Endothelial cell of umbilical vein (primary cell): ENCODE measurements around the gene MACROD2. TPM values are rescaled to one million over a fixed set of nuclear protein-coding genes. Genes with fewer than 3 reads are reported as not detected.

Source experiments
- BruUV-seq: library from RNA; stranded (reverse); fragments of 400-500 nt; replicated peaks from 2 replicates; lab custom pipeline; 2021; lab: Mats Ljungman, UMichigan
- CTCF ChIA-PET: fragments of 300-600, 350-600 bp; sonication (Branson Sonifier 250); formaldehyde crosslinking; loops from one replicate; lab custom pipeline; 2021; ENCODE audit warnings: antibody characterized with exemption, inconsistent platforms; lab: Charles Lee
- POLR2A ChIA-PET: fragments of 300-600, 350-600 bp; sonication (Branson Sonifier 250); formaldehyde crosslinking; loops from one replicate; lab custom pipeline; 2021; ENCODE audit warnings: antibody characterized with exemption, inconsistent platforms; lab: Charles Lee
- DNase-seq: peaks from one replicate; pipeline ENCODE4 v3.0.0-alpha.2; 2011; ENCODE audit warnings: low read depth, low spot score
- FAIRE-seq: peaks from 2 replicates; lab custom pipeline; 2011; peaks lifted over from hg19 to GRCh38; lab: Jason Lieb, UNC
- H2AFZ ChIP-seq: 2 replicates; pipeline ENCODE4 v1.6.0; 2012; ENCODE audit warnings: low read depth, low read length, control low read depth, inconsistent platforms
- H3K27ac ChIP-seq: 2 replicates; pipeline ENCODE4 v1.5.1; 2011; ENCODE audit warnings: low read depth, mild to moderate bottlenecking, control low read depth, low read length, moderate library complexity; ENCODE audit not compliant: insufficient read depth
- H3K27me3 ChIP-seq, 2 experiments: 2 replicates each; pipeline versions ENCODE4 v1.6.0 to v1.6.1; 2011; ENCODE audit warnings: low read length in 2 of 2, mixed read lengths in 1 of 2; ENCODE audit not compliant: control insufficient read depth in 2 of 2, insufficient read depth in 2 of 2
- H3K36me3 ChIP-seq, 2 experiments: 2 replicates in 1 of 2; 3 replicates in 1 of 2; pipeline ENCODE4 v1.5.1; 2011; ENCODE audit warnings: low read length in 2 of 2, mild to moderate bottlenecking in 1 of 2, moderate library complexity in 1 of 2; ENCODE audit not compliant: control insufficient read depth in 2 of 2, insufficient read depth in 2 of 2; ENCODE audit errors: extremely low read depth in 1 of 2
- H3K4me1 ChIP-seq: 3 replicates; pipeline ENCODE4 v1.5.1; 2011; ENCODE audit warnings: mild to moderate bottlenecking, low read length; ENCODE audit not compliant: control insufficient read depth, insufficient read depth; ENCODE audit errors: extremely low read depth
- H3K4me2 ChIP-seq: 2 replicates; pipeline ENCODE4 v1.6.1; 2011; ENCODE audit warnings: low read length, control low read depth, mixed read lengths; ENCODE audit not compliant: insufficient read depth
- H3K4me3 ChIP-seq, 3 experiments: fragments of 200-600 bp in 1 of 3; sonication (generic), shearing (Covaris generic) in 1 of 3; replicated peaks in 1 of 3; 2 replicates each; pipeline ENCODE4 v1.5.1; 2011 to 2016; ENCODE audit warnings: control low read depth in 3 of 3, low read length in 3 of 3, mild to moderate bottlenecking in 2 of 3, inconsistent platforms in 1 of 3, low read depth in 1 of 3, moderate library complexity in 1 of 3; ENCODE audit not compliant: insufficient read depth in 1 of 3
- H3K79me2 ChIP-seq: 2 replicates; pipeline ENCODE4 v1.6.0; 2012; ENCODE audit warnings: low read length, inconsistent platforms; ENCODE audit not compliant: control insufficient read depth, insufficient read depth
- H3K9ac ChIP-seq: replicated peaks from 2 replicates; pipeline ENCODE3; 2011; ENCODE audit warnings: low read length, control low read depth; ENCODE audit not compliant: insufficient read depth; ENCODE audit errors: extremely low read depth
- H3K9me1 ChIP-seq: replicated peaks from 3 replicates; pipeline ENCODE4 v1.6.0; 2011; ENCODE audit warnings: mild to moderate bottlenecking, low read length; ENCODE audit not compliant: control insufficient read depth, insufficient read depth; ENCODE audit errors: extremely low read depth
- H3K9me3 ChIP-seq: replicated peaks from 2 replicates; pipeline ENCODE4 v1.5.1; 2012; ENCODE audit warnings: low read length, inconsistent platforms; ENCODE audit not compliant: control insufficient read depth, insufficient read depth
- H4K20me1 ChIP-seq: replicated peaks from 2 replicates; pipeline ENCODE3; 2011; ENCODE audit warnings: mild to moderate bottlenecking, low read length; ENCODE audit not compliant: control insufficient read depth, insufficient read depth; ENCODE audit errors: extremely low read depth
- EZH2 ChIP-seq: IDR thresholded peaks from 2 replicates; pipeline ENCODE4 v1.6.1; 2012; ENCODE audit warnings: borderline replicate concordance, low read depth, mild to moderate bottlenecking, moderate library complexity, low read length, inconsistent platforms; ENCODE audit not compliant: severe bottlenecking
- FOS ChIP-seq: IDR thresholded peaks from 2 replicates; pipeline ENCODE4 v1.6.1; 2011; ENCODE audit warnings: mild to moderate bottlenecking, low read length, moderate library complexity, borderline replicate concordance; ENCODE audit not compliant: insufficient read depth
- GATA2 ChIP-seq: IDR thresholded peaks from 2 replicates; pipeline ENCODE4 v1.7.0; 2011; ENCODE audit warnings: low read depth, mild to moderate bottlenecking, moderate library complexity, mixed read lengths, low read length; ENCODE audit not compliant: insufficient read length, insufficient read depth
- JUN ChIP-seq: IDR thresholded peaks from 2 replicates; pipeline ENCODE4 v1.6.1; 2011; ENCODE audit warnings: borderline replicate concordance, low read depth; ENCODE audit not compliant: insufficient read length, insufficient read depth
- MYC ChIP-seq: IDR thresholded peaks from one replicate; pipeline ENCODE4 v1.6.1; 2011; ENCODE audit warnings: mild to moderate bottlenecking, low read depth, low read length
- POLR2A ChIP-seq: IDR thresholded peaks from 2 replicates; pipeline ENCODE4 v1.6.1; 2012; ENCODE audit warnings: low read depth, mild to moderate bottlenecking, control low read depth, low read length
- POLR2AphosphoS5 ChIP-seq: IDR thresholded peaks from 2 replicates; pipeline ENCODE4 v1.6.1; 2012; ENCODE audit warnings: low read depth, mild to moderate bottlenecking, control low read depth, low read length, moderate library complexity; ENCODE audit not compliant: insufficient read depth
- dilution Hi-C: fragments of 300-500 bp; cut with MboI; formaldehyde crosslinking; loops from one replicate; pipeline ENCODE4 v1.15.0; 2019; ENCODE audit warnings: low sequenced_read_pairs; ENCODE audit not compliant: extremely low pct_ligation_motif_present
- intact Hi-C: fragments of 100-400 bp; cut with micrococcal nuclease; formaldehyde crosslinking; loops from one replicate; pipeline ENCODE4 v1.10.0; 2022
- polyA plus RNA-seq, 4 experiments: library from polyadenylated mRNA; depleted of rRNA in 3 of 4; stranded (reverse) in 3 of 4; unstranded in 1 of 4; fragments of >200 nt; gene quantifications; 2 replicates each; pipeline versions ENCODE4 v1.2.1 to v1.2.3, GENCODE V29; 2011 to 2012; ENCODE audit warnings: missing spikeins in 1 of 4
- total RNA-seq: library from RNA; stranded (reverse); gene quantifications from 2 replicates; pipeline ENCODE4 v1.2.3, GENCODE V29; 2021
- TF ChIP-seq, protein P1 (sequence below): IDR thresholded peaks from 2 replicates; pipeline ENCODE4 v1.6.1; 2011; ENCODE audit not compliant: insufficient read depth, insufficient read length
- TF ChIP-seq, protein P2 (sequence below), 2 donors: IDR thresholded peaks; 1 replicate in 1 of 2; 2 replicates in 1 of 2; pipeline ENCODE4 v1.5.1; 2011; ENCODE audit warnings: low read length in 2 of 2, mild to moderate bottlenecking in 2 of 2, moderate library complexity in 2 of 2, control low read depth in 1 of 2, inconsistent platforms in 1 of 2, low read depth in 1 of 2; ENCODE audit not compliant: insufficient read depth in 1 of 2; ENCODE audit errors: extremely low read depth in 1 of 2

Gene MACROD2
- total and polyA plus RNA-seq, 2 donors (not counting 3 experiments of a cell fraction or from before 2014, with no cell fraction given) = 0.11 to 0.73 TPM

DNA sequence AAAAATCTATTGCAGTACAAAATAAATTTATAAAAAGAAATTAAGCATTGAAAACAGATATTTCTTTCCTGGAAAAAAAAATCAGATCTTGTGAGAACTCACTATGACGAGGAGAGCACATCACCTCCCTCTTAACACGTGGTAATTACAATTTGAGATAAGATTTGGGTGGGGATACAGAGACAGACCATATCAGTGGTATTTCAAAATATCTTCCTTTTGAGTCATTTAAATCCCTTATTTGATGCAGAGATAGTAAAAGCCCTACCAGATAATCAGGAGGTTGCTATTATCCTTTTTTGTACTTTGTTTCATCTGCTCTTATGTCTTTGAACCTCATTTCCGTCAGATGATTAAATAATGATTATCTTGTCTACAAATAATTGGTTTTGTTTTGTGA, 1777.5 kb downstream of the MACROD2 start:
- Histone ChIP-seq H4K20me1 (no peaks in the 10 kb centered on the region), H3K9me3 (no peaks in the 10 kb centered on the region), H2AFZ (no peak overlapping the region), H3K27me3 (no peaks in the 10 kb centered on the region), H3K4me3 (no peak overlapping the region), H3K36me3 (no peaks in the 10 kb centered on the region), H3K9me1 (no peaks in the 10 kb centered on the region), H3K9ac (no peak overlapping the region), H3K4me1 (no peaks in the 10 kb centered on the region), H3K79me2 (no peaks in the 10 kb centered on the region), H3K4me2 (no peak overlapping the region), H3K27ac (no peak overlapping the region)
- dilution Hi-C loops = no loop called here
- no TSS peak for BruUV-seq
- TF ChIP-seq FOS (no peak), POLR2A (no peak), MYC (no peak), GATA2 (no peak), EZH2 (no peak), JUN (no peak), POLR2AphosphoS5 (no peak)
- TF ChIP-seq, protein P1, sequence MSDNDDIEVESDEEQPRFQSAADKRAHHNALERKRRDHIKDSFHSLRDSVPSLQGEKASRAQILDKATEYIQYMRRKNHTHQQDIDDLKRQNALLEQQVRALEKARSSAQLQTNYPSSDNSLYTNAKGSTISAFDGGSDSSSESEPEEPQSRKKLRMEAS = no peak
- TF ChIP-seq, protein P2, sequence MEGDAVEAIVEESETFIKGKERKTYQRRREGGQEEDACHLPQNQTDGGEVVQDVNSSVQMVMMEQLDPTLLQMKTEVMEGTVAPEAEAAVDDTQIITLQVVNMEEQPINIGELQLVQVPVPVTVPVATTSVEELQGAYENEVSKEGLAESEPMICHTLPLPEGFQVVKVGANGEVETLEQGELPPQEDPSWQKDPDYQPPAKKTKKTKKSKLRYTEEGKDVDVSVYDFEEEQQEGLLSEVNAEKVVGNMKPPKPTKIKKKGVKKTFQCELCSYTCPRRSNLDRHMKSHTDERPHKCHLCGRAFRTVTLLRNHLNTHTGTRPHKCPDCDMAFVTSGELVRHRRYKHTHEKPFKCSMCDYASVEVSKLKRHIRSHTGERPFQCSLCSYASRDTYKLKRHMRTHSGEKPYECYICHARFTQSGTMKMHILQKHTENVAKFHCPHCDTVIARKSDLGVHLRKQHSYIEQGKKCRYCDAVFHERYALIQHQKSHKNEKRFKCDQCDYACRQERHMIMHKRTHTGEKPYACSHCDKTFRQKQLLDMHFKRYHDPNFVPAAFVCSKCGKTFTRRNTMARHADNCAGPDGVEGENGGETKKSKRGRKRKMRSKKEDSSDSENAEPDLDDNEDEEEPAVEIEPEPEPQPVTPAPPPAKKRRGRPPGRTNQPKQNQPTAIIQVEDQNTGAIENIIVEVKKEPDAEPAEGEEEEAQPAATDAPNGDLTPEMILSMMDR (IDR thresholded peaks at IDR 0.05; ENCODE audit: extremely low read depth in 1 of 2, insufficient read depth in 1 of 2, low read depth in 1 of 2, low read length in 2 of 2) = no peak
- CTCF ChIA-PET = interaction anchor here (0.7 to 2.0 kb wide), 2 partner anchors 11 to 12 kb away, joined by 3 to 5 read pairs; no protein-coding TSS in a partner anchor
- FAIRE-seq (no peak), DNase-seq (no peak)
- POLR2A ChIA-PET = no interaction called here
- intact Hi-C loops = no loop called here
